Fibroblast of lung (primary cell): ENCODE results near the gene ANXA3. TPM values are rescaled to one million over a fixed set of nuclear protein-coding genes. Genes with fewer than 3 reads are reported as not detected.

Experiments used
- DNase-seq, 2 donors: peaks; one replicate each; pipeline versions ENCODE4 v3.0.0 to v3.0.0-alpha.2; 2010; ENCODE audit warnings: low read depth in 2 of 2
- H2AFZ ChIP-seq: 2 replicates; pipeline ENCODE4 v1.5.1; 2012; ENCODE audit warnings: low read length, control low read depth, inconsistent platforms
- H3K27ac ChIP-seq: 2 replicates; pipeline ENCODE4 v1.5.1; 2011; ENCODE audit warnings: low read length, control low read depth; ENCODE audit not compliant: insufficient read depth
- H3K27me3 ChIP-seq: 2 replicates; pipeline ENCODE4 v1.5.1; 2011; ENCODE audit warnings: mild to moderate bottlenecking, low read length; ENCODE audit not compliant: control insufficient read depth, insufficient read depth
- H3K36me3 ChIP-seq: 2 replicates; pipeline ENCODE4 v1.5.1; 2011; ENCODE audit warnings: low read length; ENCODE audit not compliant: control insufficient read depth, insufficient read depth
- H3K4me1 ChIP-seq: 2 replicates; pipeline ENCODE4 v1.5.1; 2011; ENCODE audit warnings: low read length; ENCODE audit not compliant: control insufficient read depth, insufficient read depth; ENCODE audit errors: extremely low read depth
- H3K4me2 ChIP-seq: 2 replicates; pipeline ENCODE4 v1.5.1; 2011; ENCODE audit warnings: low read length, control low read depth; ENCODE audit not compliant: insufficient read depth; ENCODE audit errors: extremely low read depth
- H3K4me3 ChIP-seq, 4 experiments: fragments of 200-600 bp in 1 of 4; sonication (generic) in 1 of 4; replicated peaks in 1 of 4; 2 replicates each; pipeline ENCODE4 v1.5.1; 2011 to 2016; ENCODE audit warnings: low read length in 4 of 4, low read depth in 3 of 4, mild to moderate bottlenecking in 3 of 4, control low read depth in 2 of 4, inconsistent platforms in 1 of 4, mixed read lengths in 1 of 4; ENCODE audit not compliant: insufficient read depth in 1 of 4; ENCODE audit errors: control extremely low read depth in 1 of 4
- H3K79me2 ChIP-seq: 2 replicates; pipeline ENCODE4 v1.5.1; 2012; ENCODE audit warnings: mild to moderate bottlenecking, low read length, inconsistent platforms; ENCODE audit not compliant: control insufficient read depth, insufficient read depth
- H3K9ac ChIP-seq: 2 replicates; pipeline ENCODE4 v1.5.1; 2011; ENCODE audit warnings: mild to moderate bottlenecking, low read length, control low read depth; ENCODE audit not compliant: insufficient read depth
- H3K9me3 ChIP-seq: 2 replicates; pipeline ENCODE4 v1.5.1; 2012; ENCODE audit warnings: low read depth, low read length; ENCODE audit not compliant: control insufficient read depth, insufficient read depth
- H4K20me1 ChIP-seq: 2 replicates; pipeline ENCODE4 v1.5.1; 2011; ENCODE audit warnings: low read length; ENCODE audit not compliant: control insufficient read depth, insufficient read depth; ENCODE audit errors: extremely low read depth
- EZH2 ChIP-seq: IDR thresholded peaks from 2 replicates; pipeline ENCODE4 v1.5.1; 2012; ENCODE audit warnings: low read length, control low read depth, mild to moderate bottlenecking; ENCODE audit errors: missing control alignments
- polyA plus RNA-seq, 2 donors: library from polyadenylated mRNA; depleted of rRNA in 1 of 2; stranded (reverse) in 1 of 2; unstranded in 1 of 2; fragments of >200 nt; gene quantifications; 2 replicates each; pipeline ENCODE4 v1.2.1, GENCODE V29; 2011 to 2012; ENCODE audit warnings: missing spikeins in 1 of 2
- total RNA-seq: library from RNA; depleted of rRNA; stranded (reverse); fragments of >200 nt; gene quantifications from 2 replicates; pipeline ENCODE4 v1.2.1, GENCODE V29; 2014
- TF ChIP-seq, protein P1 (sequence below), 2 donors: IDR thresholded peaks in 1 of 2; conservative IDR thresholded peaks in 1 of 2; 1 replicate in 1 of 2; 2 replicates in 1 of 2; pipeline ENCODE4 v1.5.1; 2011 to 2012; ENCODE audit warnings: low read length in 2 of 2, control low read depth in 1 of 2, inconsistent platforms in 1 of 2, low read depth in 1 of 2, mild to moderate bottlenecking in 1 of 2

ANXA3 gene
- total and polyA plus RNA-seq, 2 donors (not counting 1 experiment from before 2014, with no cell fraction given): 9.7 to 9.9 TPM

DNA sequence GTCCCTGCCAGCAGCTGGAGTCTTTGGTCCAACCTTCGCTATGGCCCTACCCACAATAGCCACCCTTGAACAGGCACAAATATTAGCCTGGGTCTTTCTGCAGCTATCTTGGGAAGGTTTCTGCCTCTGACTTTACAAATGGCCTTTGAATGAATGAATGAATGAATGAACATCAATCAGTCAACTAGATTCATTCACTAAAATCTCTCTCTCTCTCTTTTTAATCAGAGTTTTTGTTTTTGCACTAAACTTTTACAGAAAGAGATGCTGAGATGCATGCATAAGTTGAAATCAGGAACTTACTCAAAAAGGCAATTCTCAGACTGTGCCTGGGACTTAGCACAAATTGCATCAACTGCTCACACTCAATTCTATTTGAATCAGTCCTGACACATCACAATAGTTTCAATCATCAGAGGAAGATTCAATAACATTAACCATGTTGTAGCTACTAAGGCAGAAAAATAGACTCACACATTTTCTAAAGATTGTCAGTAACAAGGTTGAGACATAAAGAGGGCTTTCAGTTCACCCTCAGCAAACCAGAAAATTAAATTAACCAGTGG lies 55.0 kb downstream of the ANXA3 start:
- H3K27me3 ChIP-seq: no peaks in the 10 kb centered on the region
- H4K20me1 ChIP-seq: no peaks in the 10 kb centered on the region
- no peaks in the 10 kb centered on the region for H3K4me1 ChIP-seq
- no peak overlapping the region for H3K9ac ChIP-seq
- no peak for TF ChIP-seq EZH2
- H3K27ac ChIP-seq: no peak overlapping the region
- H3K4me2 ChIP-seq: no peak overlapping the region
- H2AFZ ChIP-seq: no peak overlapping the region
- no peaks in the 10 kb centered on the region for H3K9me3 ChIP-seq
- no peaks in the 10 kb centered on the region for H3K79me2 ChIP-seq
- no peak for DNase-seq
- no peak overlapping the region for H3K4me3 ChIP-seq
- H3K36me3 ChIP-seq: no peaks in the 10 kb centered on the region

DNA sequence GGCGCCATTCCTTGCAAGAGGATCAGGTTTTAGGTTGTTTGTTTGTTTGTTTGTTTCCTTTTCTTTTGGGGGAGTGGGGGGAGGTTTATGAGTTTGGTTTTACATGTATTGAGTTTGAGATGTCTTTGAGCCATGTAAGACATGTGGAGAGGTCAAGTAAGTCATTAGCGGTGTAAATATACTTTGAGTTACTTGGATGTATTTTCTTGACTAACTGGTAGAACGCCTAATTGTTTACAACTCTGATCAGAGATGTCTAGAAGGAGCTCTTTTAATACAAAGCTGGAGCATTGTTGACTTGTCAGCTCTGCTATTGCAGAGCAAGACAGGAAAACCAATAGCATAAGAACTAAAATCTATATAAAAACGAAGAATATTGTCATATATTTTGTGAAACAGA lies 57.1 kb downstream of the ANXA3 start:
- no peak overlapping the region for H3K9ac ChIP-seq
- no peaks in the 10 kb centered on the region for H3K27me3 ChIP-seq
- no peak overlapping the region for H3K27ac ChIP-seq
- no peaks in the 10 kb centered on the region for H3K4me1 ChIP-seq
- H3K4me3 ChIP-seq: no peak overlapping the region
- no peak overlapping the region for H2AFZ ChIP-seq
- H4K20me1 ChIP-seq: no peaks in the 10 kb centered on the region
- DNase-seq: no peak
- H3K79me2 ChIP-seq: no peaks in the 10 kb centered on the region
- no peak overlapping the region for H3K4me2 ChIP-seq
- TF ChIP-seq, protein P1, sequence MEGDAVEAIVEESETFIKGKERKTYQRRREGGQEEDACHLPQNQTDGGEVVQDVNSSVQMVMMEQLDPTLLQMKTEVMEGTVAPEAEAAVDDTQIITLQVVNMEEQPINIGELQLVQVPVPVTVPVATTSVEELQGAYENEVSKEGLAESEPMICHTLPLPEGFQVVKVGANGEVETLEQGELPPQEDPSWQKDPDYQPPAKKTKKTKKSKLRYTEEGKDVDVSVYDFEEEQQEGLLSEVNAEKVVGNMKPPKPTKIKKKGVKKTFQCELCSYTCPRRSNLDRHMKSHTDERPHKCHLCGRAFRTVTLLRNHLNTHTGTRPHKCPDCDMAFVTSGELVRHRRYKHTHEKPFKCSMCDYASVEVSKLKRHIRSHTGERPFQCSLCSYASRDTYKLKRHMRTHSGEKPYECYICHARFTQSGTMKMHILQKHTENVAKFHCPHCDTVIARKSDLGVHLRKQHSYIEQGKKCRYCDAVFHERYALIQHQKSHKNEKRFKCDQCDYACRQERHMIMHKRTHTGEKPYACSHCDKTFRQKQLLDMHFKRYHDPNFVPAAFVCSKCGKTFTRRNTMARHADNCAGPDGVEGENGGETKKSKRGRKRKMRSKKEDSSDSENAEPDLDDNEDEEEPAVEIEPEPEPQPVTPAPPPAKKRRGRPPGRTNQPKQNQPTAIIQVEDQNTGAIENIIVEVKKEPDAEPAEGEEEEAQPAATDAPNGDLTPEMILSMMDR (conservative IDR thresholded peaks at IDR 0.05 in 1 of 2, IDR thresholded peaks at IDR 0.05 in 1 of 2; ENCODE audit: low read depth in 1 of 2, low read length in 2 of 2): no peak
- TF ChIP-seq EZH2: no peak
- no peaks in the 10 kb centered on the region for H3K36me3 ChIP-seq
- no peaks in the 10 kb centered on the region for H3K9me3 ChIP-seq

DNA sequence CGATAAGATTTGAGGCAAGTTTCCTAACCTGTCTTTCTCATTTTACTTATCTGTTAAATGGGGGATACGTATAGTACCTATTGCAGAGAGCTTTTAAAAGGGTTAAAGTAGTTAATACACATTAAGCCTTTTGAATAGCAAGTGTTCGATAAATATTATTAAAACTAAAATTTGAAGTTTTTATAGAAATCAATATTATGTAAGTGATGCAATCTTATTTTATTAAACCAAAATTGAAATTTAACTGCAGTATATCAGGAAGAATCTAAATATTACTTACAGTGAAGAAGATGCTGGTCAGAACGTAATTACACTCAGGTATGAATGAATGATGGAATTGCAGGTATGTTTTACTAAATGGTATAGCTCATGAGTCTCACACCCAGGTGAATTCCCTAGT lies 58.0 kb downstream of the ANXA3 start:
- Histone ChIP-seq H3K9ac (no peak overlapping the region), H3K27ac (no peak overlapping the region), H3K4me3 (no peak overlapping the region), H4K20me1 (no peaks in the 10 kb centered on the region), H2AFZ (no peak overlapping the region), H3K27me3 (no peaks in the 10 kb centered on the region), H3K4me1 (no peaks in the 10 kb centered on the region), H3K9me3 (no peaks in the 10 kb centered on the region), H3K36me3 (no peaks in the 10 kb centered on the region), H3K4me2 (no peak overlapping the region), H3K79me2 (no peaks in the 10 kb centered on the region)
- DNase-seq: no peak
- TF ChIP-seq, protein P1 (conservative IDR thresholded peaks at IDR 0.05 in 1 of 2, IDR thresholded peaks at IDR 0.05 in 1 of 2; ENCODE audit: low read depth in 1 of 2, low read length in 2 of 2): no peak
- TF ChIP-seq EZH2: no peak
